Measurements from ENCODE around the gene GYPB. TPM values are rescaled to one million over a fixed set of nuclear protein-coding genes. Genes with fewer than 3 reads are reported as not detected.
"Not testable (repeated sequence)": the region's sequence is repeated elsewhere in the genome, so short reads cannot be mapped to it uniquely, and the experiment has no call there.

Gene GYPB
- total RNA-seq, 1 experiment from 2014 or later = not detected

DNA sequence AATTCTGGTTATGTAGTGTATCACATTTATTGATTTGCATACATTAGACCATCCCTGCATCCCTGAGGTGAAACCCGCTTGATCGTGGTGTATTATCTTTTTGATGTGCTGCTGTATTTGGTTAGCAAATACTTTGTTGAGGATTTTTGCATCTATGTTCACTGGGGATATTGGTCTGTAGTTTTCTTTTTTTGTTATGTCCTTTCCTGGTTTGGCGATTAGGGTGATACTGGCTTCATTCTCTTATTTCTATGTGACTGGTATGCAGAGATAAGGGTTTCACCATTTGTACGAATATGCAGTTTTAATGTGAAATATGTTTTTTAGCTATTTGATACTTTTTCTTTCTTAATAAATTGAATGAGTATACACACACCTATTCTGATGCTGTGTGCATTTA, 45.2 kb downstream of the GYPB start:
- DNase-seq (ENCODE audit: low read depth); in situ Hi-C loops (cut with HindIII; ENCODE audit: low pct_unique_long_range_greater_than_20kb, low sequenced_read_pairs): not testable (repeated sequence)

DNA sequence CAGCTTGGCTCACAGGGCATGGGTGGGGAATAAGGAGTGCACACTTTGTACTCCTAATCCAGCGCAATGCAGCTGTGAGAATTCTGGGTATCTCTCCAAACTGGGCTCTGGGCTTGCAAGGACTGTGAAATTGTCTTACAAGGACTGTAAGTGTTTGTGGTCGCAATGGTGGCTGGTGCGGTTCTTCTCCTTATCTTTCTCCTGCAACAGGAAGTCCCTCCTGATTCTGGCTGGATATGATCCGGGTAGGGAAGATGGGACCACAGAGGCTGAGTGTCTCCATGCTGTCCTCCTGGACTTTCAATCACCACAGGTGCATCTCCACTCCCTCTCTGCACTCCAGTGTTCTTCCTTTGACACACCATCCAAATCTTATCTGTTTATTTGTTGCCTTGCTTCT, 58.1 kb downstream of the GYPB start:
- no peak for DNase-seq (ENCODE audit: low read depth)
- in situ Hi-C loops (cut with HindIII; ENCODE audit: low pct_unique_long_range_greater_than_20kb, low sequenced_read_pairs) = no loop called here

DNA sequence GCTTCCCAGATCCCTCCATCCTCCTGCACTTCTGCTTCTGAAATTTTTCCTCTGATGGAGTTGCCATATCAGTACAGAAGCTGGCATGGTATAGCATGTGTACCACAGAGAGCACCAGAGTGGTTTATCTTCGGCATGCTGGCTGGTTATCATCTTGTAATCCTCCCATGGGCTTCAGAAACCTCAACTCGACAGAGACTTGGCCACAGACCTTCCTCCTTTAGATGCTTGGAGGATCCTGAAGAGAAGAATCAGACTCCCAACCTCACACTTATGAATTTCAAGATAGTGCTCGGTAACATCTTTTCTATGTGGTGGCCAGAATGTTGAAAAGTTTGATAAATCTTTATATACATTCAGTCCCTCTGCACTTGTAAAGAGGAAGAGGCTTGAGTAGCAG, 63.9 kb downstream of the GYPB start:
- DNase-seq (ENCODE audit: low read depth); in situ Hi-C loops (cut with HindIII; ENCODE audit: low pct_unique_long_range_greater_than_20kb, low sequenced_read_pairs): not testable (repeated sequence)

DNA sequence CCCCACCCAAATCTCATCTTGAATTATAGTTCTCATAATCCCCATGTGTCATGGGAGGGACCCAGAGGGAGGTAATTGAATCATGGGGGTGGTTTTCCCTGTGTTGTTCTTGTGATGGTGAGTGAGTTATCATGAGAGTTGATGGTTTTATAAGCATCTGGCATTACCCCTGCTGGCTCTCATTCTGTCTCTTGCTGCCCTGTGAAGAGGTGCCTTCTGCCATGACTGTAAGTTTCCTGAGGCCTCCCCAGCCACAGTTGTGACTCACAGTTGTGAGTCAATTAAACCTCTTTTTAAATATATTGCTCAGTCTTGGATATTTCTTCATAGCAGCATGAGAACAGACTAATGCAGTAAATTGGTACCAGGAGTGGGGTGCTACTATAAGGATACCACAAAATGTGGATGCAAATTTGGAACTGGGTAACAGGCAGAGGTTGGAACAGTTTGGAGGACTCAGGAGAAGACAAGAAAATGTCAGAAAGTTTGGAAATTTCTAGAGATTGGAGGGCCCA, 67.7 kb downstream of the GYPB start:
- DNase-seq (ENCODE audit: low read depth); in situ Hi-C loops (cut with HindIII; ENCODE audit: low pct_unique_long_range_greater_than_20kb, low sequenced_read_pairs): not testable (repeated sequence)

DNA sequence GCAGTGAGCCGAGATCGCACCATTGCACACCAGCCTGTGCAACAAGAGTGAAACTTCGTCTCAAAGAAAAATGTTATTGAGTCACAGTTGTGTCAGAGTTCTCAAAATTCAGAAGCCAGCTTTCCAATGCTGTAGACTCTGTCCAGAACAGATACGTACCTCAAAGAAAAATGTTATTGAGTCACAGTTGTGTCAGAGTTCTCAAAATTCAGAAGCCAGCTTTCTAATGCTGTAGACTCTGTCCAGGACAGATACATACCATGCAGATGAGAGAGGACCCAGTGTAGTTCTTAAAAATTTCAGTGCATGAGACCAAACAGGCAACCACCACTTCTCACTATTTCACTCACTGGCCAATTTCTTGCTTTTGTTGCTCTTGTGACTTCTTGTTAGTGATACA, 68.2 kb downstream of the GYPB start:
- DNase-seq (ENCODE audit: low read depth); in situ Hi-C loops (cut with HindIII; ENCODE audit: low pct_unique_long_range_greater_than_20kb, low sequenced_read_pairs): not testable (repeated sequence)

DNA sequence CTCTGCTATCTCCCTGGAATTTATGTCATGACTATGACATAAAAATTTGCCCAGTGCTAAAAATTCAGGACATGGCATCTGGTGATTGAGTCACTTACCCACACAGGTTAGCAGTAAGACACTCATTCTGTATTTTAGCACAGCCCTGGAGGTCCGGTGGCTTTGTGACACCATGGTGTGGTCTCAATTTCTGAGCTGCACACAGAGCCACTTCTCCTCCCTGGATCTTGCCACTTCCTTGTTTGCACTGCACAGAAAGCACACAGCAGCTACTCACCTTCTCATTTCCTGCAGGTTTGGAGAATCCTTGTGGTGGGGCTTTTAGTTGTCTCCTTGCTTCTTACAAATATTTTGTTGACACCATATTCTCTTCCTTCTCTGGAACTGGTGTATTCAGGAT, 69.0 kb downstream of the GYPB start:
- in situ Hi-C loops (cut with HindIII; ENCODE audit: low pct_unique_long_range_greater_than_20kb, low sequenced_read_pairs); DNase-seq (ENCODE audit: low read depth): not testable (repeated sequence)

DNA sequence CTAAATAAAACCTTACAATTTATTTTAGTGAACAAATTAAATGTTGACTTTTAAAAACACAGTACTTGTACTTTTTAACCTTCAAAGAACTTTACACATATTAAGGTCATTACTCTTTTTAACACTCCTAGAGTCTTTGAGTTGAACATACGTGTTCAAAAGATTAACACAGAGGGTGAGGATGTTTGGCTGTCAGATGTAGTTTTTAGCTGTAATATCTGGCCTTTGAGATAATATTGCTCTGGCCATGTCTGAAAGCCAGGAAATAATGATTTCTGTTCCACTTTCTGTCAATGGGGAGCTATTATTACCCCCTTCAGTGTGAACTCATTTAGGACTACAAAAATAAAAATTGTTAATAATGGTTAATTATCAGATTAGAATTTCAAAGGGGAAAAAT, 71.7 kb downstream of the GYPB start:
- in situ Hi-C loops (cut with HindIII; ENCODE audit: low pct_unique_long_range_greater_than_20kb, low sequenced_read_pairs) = not testable (repeated sequence)

More for the DNA sequence above, 71.7 kb downstream of the GYPB start:
- DNase-seq (ENCODE audit: low read depth) = not testable (repeated sequence)

Other genes starting within 250 kb of the GYPB start
- not detected in 2 replicates for gene GYPE, start 113.8 kb downstream of the GYPB start, total RNA-seq (2014; rRNA removed; shearing (Covaris generic); ENCODE audit: low replicate concordance)
- not detected in 2 replicates for gene GYPA, start 121.3 kb upstream of the GYPB start, total RNA-seq (2014; rRNA removed; shearing (Covaris generic); ENCODE audit: low replicate concordance)

Data from Caki2 (cell line).